NCI-H82 treated with DMSO at 0.1 percent for 48 hours (cell line): ENCODE results near the gene TBPL1.
"Not testable (repeated sequence)": the region's sequence is repeated elsewhere in the genome, so short reads cannot be mapped to it uniquely, and the experiment has no call there.

Experiments
- DNase-seq: peaks from one replicate; lab custom pipeline; 2025; ENCODE audit not compliant: unreplicated experiment; lab: John Stamatoyannopoulos, UW

The TBPL1 gene

DNA sequence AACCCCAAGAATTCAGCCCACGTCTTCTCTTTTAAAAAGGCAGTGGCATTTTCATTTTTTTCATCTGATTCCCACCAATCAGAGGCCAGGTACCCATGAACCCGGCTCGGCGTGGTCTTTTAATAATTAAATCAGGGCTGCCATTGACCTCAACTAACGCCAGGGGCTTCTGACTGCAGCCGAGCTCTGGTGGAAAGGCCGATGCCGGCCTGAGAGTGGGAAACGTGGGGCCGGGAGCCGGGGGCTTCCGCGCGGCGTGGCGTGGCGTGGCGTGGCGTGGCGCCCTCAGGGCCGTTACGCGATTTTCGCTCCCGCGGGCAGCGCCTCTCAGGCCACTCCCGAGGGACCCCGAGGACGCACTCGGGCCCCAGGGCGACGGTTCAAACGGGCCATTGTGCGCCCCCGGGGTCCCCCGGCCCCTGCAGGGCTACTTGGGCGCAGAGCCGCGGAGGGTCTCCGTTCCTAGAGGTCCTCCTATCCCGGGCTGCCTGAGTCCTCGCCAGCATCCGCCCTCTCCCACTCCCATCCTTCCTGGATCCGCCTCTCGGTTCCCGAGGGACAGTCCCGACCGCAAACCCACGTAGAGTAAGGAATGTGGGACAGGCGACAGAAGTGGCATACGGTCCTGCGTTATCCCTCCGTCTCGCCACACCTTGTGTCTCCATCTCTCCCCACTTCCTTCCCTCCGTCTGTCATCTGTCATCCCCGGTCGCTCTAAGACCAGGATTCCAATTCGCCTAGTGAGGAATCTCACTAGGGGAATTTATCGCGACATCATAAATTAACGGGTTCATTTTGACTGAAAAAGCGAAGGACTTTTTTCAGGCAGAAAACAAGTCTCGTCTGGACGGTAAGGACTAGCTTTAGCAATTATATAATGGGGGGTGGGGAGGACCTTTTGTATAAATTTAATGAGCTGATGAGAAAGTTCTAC is 876 bp upstream of the TBPL1 start:
- DNase-seq, result peak; percentile 39

DNA sequence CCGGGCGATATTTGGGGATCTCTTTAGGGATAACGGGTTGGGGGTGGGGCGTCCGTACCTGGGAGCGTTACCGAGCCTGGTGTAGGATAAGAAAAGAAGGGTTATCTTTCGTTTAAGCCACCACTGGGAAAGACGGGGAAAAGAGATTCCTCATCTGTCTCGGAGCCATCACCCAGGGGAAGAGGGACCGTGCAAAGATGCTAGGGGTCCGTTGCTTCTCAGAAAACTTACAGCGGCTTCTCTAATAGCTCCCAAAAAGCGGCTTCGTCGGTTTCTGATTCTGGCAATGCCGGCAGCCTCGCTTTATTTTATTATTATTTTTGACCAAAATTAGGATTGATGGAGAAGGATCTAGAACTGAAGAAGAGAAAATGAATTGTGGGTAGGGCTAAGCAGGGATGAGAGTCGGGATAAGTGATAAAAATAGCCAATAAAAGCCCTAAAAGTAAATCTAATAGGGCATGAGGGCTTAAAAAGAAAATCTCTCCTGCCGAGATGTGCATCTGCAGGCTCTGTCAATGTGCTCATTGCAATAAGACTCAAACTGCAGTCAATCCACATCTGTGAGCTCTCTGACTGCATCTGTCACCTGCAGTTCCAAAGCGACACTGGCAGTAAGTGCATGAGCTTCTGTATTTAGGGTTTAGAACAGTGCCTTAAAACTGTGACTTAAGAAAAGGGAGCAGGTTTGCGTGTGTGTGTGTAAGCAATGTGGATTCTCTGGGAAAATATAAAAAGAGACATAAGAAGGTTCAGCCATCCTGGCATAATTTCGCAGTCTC is 801 bp downstream of the TBPL1 start:
- DNase-seq, result no peak

- no peak for DNase-seq
Measured at GRCh38 chr6:133954657-133955576, 1.9 kb downstream of the TBPL1 start.

DNA sequence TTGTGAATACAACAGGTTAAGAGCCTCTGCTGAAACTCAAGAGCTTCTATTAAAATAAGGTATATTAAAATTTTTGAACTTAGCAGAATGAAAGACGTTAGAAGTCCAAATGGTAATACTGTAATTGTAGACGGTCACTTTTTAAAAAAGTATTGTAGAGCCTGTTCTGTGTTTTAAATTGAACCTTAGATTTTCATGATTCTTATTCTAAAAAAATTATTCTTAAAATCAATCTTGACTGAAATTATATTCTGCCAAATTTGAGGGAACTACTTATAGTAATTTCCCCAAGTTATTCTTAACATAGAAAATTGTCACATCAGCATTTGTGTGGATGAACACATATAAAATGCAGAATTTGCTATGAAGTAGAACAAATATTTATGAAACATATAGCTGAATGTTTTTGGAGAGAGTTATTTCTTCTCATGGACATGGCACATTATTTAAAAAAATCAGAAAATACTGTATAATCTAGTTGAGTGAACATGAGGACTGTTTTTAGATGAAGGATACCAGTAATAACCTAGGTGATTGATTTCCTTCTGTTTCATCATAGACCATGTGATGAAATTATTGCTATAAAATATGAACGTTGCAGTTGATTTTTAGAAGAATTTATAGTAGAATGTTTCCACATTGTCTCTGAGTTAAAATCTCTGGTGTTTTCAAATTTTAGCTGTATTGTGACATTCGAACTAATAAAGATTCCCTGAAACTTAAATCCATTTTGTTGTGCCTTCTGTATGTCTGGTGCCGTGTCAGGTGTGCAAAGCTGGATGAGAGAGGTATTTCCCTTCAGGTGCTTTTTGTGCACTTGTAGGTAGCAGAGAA is 2.8 kb downstream of the TBPL1 start:
- no peak for DNase-seq

DNA sequence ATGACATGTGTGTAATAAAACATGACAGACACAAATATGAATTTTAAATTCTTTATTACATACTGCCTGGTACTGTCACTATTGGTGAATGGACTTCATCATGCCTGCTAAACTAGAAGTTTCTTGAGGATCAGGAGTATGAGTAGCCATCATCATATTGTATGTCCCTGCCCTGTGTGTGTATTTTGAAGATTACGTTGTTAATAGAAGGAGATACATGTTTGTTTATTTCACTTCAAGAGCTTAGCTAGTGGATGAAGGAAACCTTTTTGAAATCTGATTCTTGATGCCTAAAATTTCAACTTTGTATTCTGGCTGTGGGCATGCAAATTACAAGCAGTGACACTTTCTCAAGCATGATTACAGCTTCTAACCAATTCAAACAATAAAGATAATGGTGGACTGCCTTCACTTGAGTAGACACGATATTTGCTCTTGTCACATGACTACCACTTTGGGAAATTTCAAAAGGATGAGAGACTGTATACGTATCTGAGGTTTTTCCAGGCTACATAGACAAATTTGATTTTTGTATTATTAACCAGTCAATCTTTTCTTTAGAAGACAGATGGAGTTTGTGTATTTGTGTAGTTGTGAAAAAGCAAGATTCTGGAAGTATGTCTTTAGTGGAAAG is 3.5 kb downstream of the TBPL1 start:
- no peak for DNase-seq

DNA sequence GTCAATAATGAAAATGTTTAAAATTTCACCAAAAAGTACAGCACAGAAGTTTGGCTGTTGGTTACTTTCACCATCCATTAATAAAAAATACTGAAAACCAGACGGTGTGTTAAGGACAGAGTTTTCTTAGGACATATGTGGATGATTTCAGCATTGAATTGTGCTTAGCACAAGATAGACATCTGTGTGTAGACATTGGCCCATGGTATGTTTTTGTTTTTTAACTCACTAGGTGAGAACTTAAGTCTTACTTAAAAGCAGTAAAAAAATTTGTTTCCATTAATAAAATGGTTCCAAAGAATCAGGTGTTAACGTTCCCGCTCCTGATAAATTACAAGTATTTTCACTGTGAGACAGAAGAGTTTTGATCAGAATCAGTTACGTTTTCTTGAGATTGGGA is 4.2 kb downstream of the TBPL1 start:
- DNase-seq, result no peak

DNA sequence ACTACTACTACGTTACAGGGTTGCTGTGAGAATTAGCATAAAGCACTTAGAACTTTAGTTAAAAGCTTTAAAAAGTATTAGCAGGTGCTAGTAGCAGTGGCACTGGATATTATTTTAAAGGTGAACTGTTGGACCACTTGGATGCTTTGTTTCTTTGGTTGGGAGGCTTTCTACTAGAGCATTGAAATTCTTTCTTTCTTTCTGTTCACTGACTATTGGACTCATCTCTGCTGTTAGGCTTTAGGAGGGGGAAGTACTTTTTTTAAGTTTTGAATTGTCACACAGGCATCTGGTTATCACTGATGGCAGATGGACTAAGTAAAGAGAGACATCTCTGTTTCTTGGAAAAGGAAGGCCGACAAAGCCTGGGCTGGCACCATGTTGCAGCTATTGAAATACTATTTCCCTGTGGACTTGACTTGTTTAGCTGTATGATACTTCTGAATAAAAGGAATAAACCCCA is 4.8 kb downstream of the TBPL1 start:
- no peak for DNase-seq

DNA sequence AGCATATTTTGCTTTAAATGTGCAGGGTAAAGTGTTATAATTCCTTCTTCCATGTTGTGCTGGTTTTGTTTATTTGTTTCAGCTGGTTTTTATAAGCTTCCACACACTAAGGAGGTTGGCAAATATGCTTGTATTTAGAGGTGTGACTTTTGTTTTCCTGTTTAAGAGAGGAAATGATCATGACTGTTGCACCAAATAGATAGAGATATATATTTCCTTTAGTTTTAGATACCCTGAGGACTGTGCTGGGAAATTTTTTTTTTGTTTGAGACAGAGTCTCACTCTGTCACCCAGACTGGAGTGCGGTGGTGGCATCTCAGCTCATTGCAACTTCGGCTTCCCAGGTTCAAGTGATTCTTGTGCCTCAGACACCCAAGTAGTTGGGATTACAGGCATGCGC is 5.8 kb downstream of the TBPL1 start:
- DNase-seq, result no peak

DNA sequence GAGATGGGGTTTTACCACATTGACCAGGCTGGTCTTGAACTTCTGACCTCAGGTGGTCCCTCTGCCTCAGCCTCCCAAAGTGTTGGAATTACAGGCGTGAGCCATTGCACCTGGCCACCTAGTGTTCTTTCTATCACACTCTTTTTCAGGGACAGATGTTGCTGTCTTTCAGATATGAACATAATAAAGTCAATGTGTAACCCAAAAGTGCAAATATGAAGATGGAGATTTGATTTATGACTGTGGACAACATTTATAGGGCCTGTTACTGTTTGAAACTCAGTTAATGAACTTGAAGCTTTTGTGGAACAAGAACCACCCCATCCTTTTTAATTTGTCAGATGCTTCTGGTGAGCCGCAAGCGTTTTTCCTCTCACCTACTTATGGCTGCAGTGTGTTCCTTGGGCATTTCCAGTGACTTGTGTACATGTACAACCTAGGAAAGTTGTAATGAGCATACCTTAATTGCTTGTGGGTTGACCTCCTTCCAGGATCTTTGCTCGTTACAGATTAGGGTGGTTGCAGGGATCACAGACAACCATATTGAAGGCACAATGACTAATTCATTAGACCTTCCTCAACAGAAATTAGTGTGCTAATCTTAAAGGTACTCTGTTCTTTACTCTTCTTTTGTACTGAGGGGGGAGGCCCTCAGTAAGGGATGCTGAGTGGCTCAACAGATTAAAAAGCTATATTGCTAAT is 6.8 kb downstream of the TBPL1 start:
- DNase-seq, result no peak

DNA sequence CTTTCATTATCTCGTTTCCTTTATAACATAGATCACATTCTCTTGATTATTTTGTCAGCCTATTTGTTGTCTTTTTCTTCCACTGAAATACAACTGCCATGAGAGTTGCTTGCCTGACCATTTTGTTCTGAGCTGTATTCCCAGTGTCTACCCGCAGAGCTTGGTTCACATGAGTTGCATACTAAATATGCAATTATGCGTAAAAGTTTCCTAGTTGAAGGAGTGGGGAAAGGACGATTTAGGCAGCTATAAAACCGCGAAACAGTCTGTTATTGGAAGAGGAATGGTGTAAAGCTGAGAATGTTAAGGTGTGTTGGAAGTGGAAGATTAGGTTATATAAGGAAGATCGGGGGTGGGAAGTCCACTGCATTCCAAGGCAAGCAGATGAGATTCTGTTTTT is 8.8 kb downstream of the TBPL1 start:
- no peak for DNase-seq

DNA sequence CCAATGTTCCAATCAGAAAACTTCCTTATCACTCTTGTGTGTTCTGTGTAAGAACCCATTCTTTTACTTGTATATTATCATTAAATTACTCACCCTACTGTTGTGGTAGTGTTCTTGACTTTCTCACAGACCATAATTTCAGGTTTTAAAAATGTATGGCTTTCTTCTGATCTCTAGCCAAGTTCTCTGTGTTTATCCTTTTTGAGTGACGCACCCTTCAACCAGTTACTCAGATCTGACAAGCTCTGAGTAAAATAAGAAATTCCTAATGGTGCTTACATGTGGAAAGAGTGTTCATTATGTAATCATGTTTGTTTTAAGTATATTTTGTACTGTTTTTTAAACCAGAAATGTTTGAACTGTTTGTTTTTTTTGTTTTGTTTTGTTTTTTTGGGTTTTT is 11.0 kb downstream of the TBPL1 start:
- DNase-seq, result no peak

GRCh38 chr6:133964702-133965101 is 11.7 kb downstream of the TBPL1 start:
- DNase-seq, result no peak

GRCh38 chr6:133965817-133966360 is 12.9 kb downstream of the TBPL1 start:
- DNase-seq, result no peak

DNA sequence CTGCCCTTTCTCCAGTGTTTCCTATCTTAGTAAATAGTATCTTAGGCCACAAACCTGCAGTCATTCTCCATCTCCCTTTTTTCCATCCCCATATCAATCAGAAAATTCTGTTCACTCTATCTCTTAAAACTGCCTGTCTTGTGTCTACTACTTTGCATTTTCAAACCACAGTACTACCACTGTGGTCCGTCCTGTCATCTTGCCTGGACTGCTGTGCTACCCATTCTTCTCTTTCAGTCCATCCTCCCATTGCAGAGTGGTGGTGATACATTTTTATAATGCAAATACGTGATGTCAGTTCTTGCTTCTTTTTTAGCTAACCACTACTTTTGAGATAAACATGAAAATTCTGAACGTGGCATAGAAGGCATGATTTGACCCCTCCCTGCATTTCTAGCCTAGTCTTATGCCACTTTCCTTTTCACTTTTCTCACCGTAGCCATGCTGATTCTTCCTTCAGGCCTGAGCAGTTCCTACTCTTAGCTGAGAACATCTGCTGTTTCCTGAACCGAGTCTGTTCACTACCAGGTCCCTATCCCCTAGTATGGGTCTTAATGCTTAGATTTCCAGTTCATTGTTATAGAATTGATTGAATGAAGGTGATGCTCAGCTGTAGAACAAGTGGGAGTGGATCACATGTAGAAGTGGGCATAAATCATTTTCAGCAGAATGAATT is 13.8 kb downstream of the TBPL1 start:
- DNase-seq, result no peak

- no peak for DNase-seq
Measured at GRCh38 chr6:133967347-133967746, 14.3 kb downstream of the TBPL1 start.

GRCh38 chr6:133967835-133968234 is 14.8 kb downstream of the TBPL1 start:
- DNase-seq, result not testable (repeated sequence)

GRCh38 chr6:133969285-133969920 is 16.4 kb downstream of the TBPL1 start:
- DNase-seq, result no peak

DNA sequence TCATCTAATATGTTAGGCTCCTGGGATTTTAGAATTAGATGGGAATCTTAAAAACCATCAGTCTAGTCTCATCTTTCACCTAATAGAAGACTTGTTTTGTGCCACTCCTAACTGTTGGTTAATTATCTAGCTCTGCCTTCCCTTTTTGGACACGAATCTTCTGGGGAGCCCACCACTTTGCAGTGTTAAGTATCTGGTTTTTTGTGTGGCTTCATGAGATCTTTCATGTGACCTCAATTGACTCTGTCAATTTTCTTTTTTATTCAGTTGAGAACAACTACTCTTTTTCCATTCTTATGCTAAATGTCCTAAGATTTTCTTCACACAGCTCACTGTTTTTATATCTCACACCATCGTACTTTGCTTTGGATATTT is 16.9 kb downstream of the TBPL1 start:
- no peak for DNase-seq
